Lung (tissue), 12 donors: ENCODE measurements around the gene TMEM131L. TPM values are rescaled to one million over a fixed set of nuclear protein-coding genes. Genes with fewer than 3 reads are reported as not detected.
"Not testable (repeated sequence)": the region's sequence is repeated elsewhere in the genome, so short reads cannot be mapped to it uniquely, and the experiment has no call there.

Experiments used
- ATAC-seq: fragments of 200-7000 bp; cut with Tn5 transposase; one replicate; pipeline ENCODE4 v1.9.1; 2020; ENCODE audit warnings: moderate number of reproducible peaks; ENCODE audit not compliant: insufficient read depth, low FRiP score
- DNase-seq, 3 donors: peaks; one replicate each; pipeline ENCODE4 v3.0.0-alpha.2; 2013 to 2017
- H3K27ac ChIP-seq, 2 donors: one replicate each; pipeline ENCODE4 v1.5.1; 2013; ENCODE audit warnings: mild to moderate bottlenecking in 2 of 2, moderate library complexity in 2 of 2, control low read depth in 1 of 2, inconsistent platforms in 1 of 2, low read depth in 1 of 2, low read length in 1 of 2
- H3K27me3 ChIP-seq, 3 donors: one replicate each; pipeline ENCODE4 v1.5.1; 2013; ENCODE audit warnings: low read length in 2 of 3; ENCODE audit not compliant: control insufficient read depth in 3 of 3, insufficient read depth in 3 of 3
- H3K36me3 ChIP-seq, 4 donors: one replicate each; pipeline ENCODE4 v1.5.1; 2013; ENCODE audit warnings: low read length in 4 of 4, mild to moderate bottlenecking in 1 of 4, moderate library complexity in 1 of 4; ENCODE audit not compliant: control insufficient read depth in 4 of 4, insufficient read depth in 4 of 4
- H3K4me1 ChIP-seq, 5 donors: one replicate each; pipeline ENCODE4 v1.5.1; 2013; ENCODE audit warnings: low read length in 5 of 5, mild to moderate bottlenecking in 2 of 5, moderate library complexity in 1 of 5; ENCODE audit not compliant: control insufficient read depth in 5 of 5, insufficient read depth in 5 of 5
- H3K4me3 ChIP-seq: one replicate; pipeline ENCODE4 v1.5.1; 2013; ENCODE audit warnings: mild to moderate bottlenecking, control low read depth, moderate library complexity
- H3K9ac ChIP-seq, 2 donors: one replicate each; pipeline ENCODE4 v1.5.1; 2013; ENCODE audit warnings: low read length in 2 of 2, control low read depth in 1 of 2; ENCODE audit not compliant: insufficient read depth in 1 of 2
- H3K9me3 ChIP-seq, 4 donors: one replicate each; pipeline ENCODE4 v1.5.1; 2013; ENCODE audit warnings: low read length in 3 of 4, mild to moderate bottlenecking in 1 of 4, moderate library complexity in 1 of 4; ENCODE audit not compliant: control insufficient read depth in 4 of 4, insufficient read depth in 3 of 4
- CTCF ChIP-seq: IDR thresholded peaks from 2 replicates; pipeline ENCODE4 v1.5.1; 2012; ENCODE audit warnings: mild to moderate bottlenecking; ENCODE audit errors: control extremely low read depth, extremely low read depth
- WGBS, 2 donors: extraction: QIAGEN DNeasy Blood & Tissue Kit; methylation state at CpG; one replicate each; pipeline ENCODE4 v1.1.7; 2013; 5-methylcytosine and 5-hydroxymethylcytosine counted together
- polyA plus RNA-seq, 2 donors: library from polyadenylated mRNA; stranded (reverse); fragments of 200-250 nt; gene quantifications; one replicate each; pipeline ENCODE4 v1.2.1, GENCODE V29; 2013
- total RNA-seq, 2 donors: library from RNA; depleted of rRNA in 1 of 2; stranded (reverse); fragments of >200 nt in 1 of 2; gene quantifications; one replicate each; pipeline ENCODE4 v1.2.1, GENCODE V29; 2014 to 2021
- donor health status: control.
- donor health status: control.
- donor health status: Bipolar disorder and iron deficiency.
- donor health status: healthy.
- donor health status: DM: yes; HTN: yes; CAD: no.

The TMEM131L gene
- total and polyA plus RNA-seq, 4 donors = 2.9 to 40.6 (median 11.8) TPM

GRCh38 chr4:153564630-153565525, 98.7 kb downstream of the TMEM131L start:
- DNase-seq = peak; percentile 30 to 47 (median 42)
- peaks cover 0 to 16% (median 4%) of the 10 kb centered on the region in 4 donors for H3K36me3 ChIP-seq
- 78 to 81% methylated on average over 7 of the region's 7 CpGs for WGBS, 2 donors
- no peak overlapping the region for H3K4me3 ChIP-seq
- no peak overlapping the region for H3K9ac ChIP-seq
- peaks cover 0 to 12% (median 0%) of the 10 kb centered on the region in 5 donors for H3K4me1 ChIP-seq
- peak overlapping the region in 1 of 2 donors; percentile 79 for H3K27ac ChIP-seq
- ATAC-seq = no peak
- no peak for TF ChIP-seq CTCF
- no peaks in the 10 kb centered on the region for H3K9me3 ChIP-seq
- no peaks in the 10 kb centered on the region for H3K27me3 ChIP-seq

GRCh38 chr4:153566631-153567150, 100.5 kb downstream of the TMEM131L start:
- Histone ChIP-seq H3K9me3 (no peaks in the 10 kb centered on the region), H3K27ac (peak overlapping the region in 1 of 2 donors; percentile 30), H3K36me3 (peaks cover 0 to 3% (median 0%) of the 10 kb centered on the region in 4 donors), H3K4me1 (peaks cover 0 to 12% (median 5%) of the 10 kb centered on the region in 5 donors), H3K4me3 (no peak overlapping the region), H3K9ac (no peak overlapping the region), H3K27me3 (no peaks in the 10 kb centered on the region)
- no peak for TF ChIP-seq CTCF
- WGBS, 2 donors = 89 to 92% methylated on average over 8 of the region's 8 CpGs
- DNase-seq (no peak), ATAC-seq (no peak)

- ATAC-seq, H3K36me3 ChIP-seq, H3K9ac ChIP-seq, H3K4me3 ChIP-seq, DNase-seq, H3K27me3 ChIP-seq, H3K9me3 ChIP-seq: not testable (repeated sequence)
- 93 to 94% methylated on average over 3 of the region's 3 CpGs for WGBS, 2 donors
- peak overlapping the region in 1 of 2 donors; percentile 10 for H3K27ac ChIP-seq
- peaks cover 0 to 12% (median 5%) of the 10 kb centered on the region in 5 donors for H3K4me1 ChIP-seq
These were observed 101.5 kb downstream of the TMEM131L start for GRCh38 chr4:153567660-153568059.
